Colonic mucosa (tissue), 4 donors: ENCODE data around the gene ZRSR2. TPM values are rescaled to one million over a fixed set of nuclear protein-coding genes. Genes with fewer than 3 reads are reported as not detected.
A peak's percentile ranks its signal among the peaks of the same experiment; 100 is the strongest.

ENCODE experiments used
- DNase-seq: peaks from one replicate; pipeline ENCODE4 v3.0.0-alpha.2; 2020
- H3K27ac ChIP-seq: fragments of 200-600 bp; one replicate; pipeline ENCODE4 v1.8.0; 2021
- H3K27me3 ChIP-seq: fragments of 200-600 bp; one replicate; pipeline ENCODE4 v1.8.0; 2021
- H3K36me3 ChIP-seq: fragments of 200-600 bp; one replicate; pipeline ENCODE4 v1.8.0; 2021
- H3K4me1 ChIP-seq: fragments of 200-600 bp; one replicate; pipeline ENCODE4 v1.8.0; 2021; ENCODE audit warnings: mild to moderate bottlenecking
- H3K4me3 ChIP-seq: fragments of 200-600 bp; one replicate; pipeline ENCODE4 v1.8.0; 2021
- H3K9ac ChIP-seq, 2 donors: one replicate each; pipeline ENCODE4 v1.7.0; 2013; ENCODE audit warnings: control low read depth in 2 of 2, low read depth in 2 of 2, low read length in 2 of 2
- H3K9me3 ChIP-seq: fragments of 200-600 bp; one replicate; pipeline ENCODE4 v1.8.0; 2021
- CTCF ChIP-seq: fragments of 200-600 bp; IDR thresholded peaks from one replicate; pipeline ENCODE4 v1.8.0; 2022; ENCODE audit warnings: antibody characterized with exemption, mild to moderate bottlenecking
- intact Hi-C: fragments of 100-400 bp; cut with DNase I; formaldehyde crosslinking; loops from one replicate; pipeline ENCODE4 v1.14.1; 2022
- total RNA-seq, 2 donors: library from RNA; stranded (reverse); fragmentation: NEBNext Ultra II Directional in 1 of 2; extraction: Animal tissue kit (Norgen Biotek cat#: 25700) in 1 of 2; gene quantifications; one replicate each; pipeline ENCODE4 v1.2.1, GENCODE V29; 2021
- donor health status: healthy.
- donor health status: DM: no; HTN: no; CAD: no.
- donor health status: DM: no; HTN: no; CAD: no.

Gene ZRSR2
- total RNA-seq, 2 donors from 2014 or later = 7.9 to 8.4 TPM

- DNase-seq = no peak
- H3K9ac ChIP-seq = no peak overlapping the region
- no peak for TF ChIP-seq CTCF
- no peaks in the 10 kb centered on the region for H3K36me3 ChIP-seq
- intact Hi-C loops = no loop called here
- no peaks in the 10 kb centered on the region for H3K27me3 ChIP-seq
- no peak overlapping the region for H3K27ac ChIP-seq
- H3K9me3 ChIP-seq = no peaks in the 10 kb centered on the region
- H3K4me1 ChIP-seq = no peaks in the 10 kb centered on the region
- H3K4me3 ChIP-seq = no peak overlapping the region
Measured at GRCh38 chrX:15843960-15844359, 53.7 kb downstream of the ZRSR2 start.

- Histone ChIP-seq H3K9me3 (no peaks in the 10 kb centered on the region), H3K4me1 (no peaks in the 10 kb centered on the region), H3K27ac (no peak overlapping the region), H3K4me3 (no peak overlapping the region), H3K27me3 (no peaks in the 10 kb centered on the region), H3K36me3 (no peaks in the 10 kb centered on the region), H3K9ac (no peak overlapping the region)
- intact Hi-C loops = no loop called here
- no peak for TF ChIP-seq CTCF
- no peak for DNase-seq
Measured at GRCh38 chrX:15848576-15848975, 58.3 kb downstream of the ZRSR2 start.

- TF ChIP-seq CTCF = no peak
- H3K27me3 ChIP-seq = no peaks in the 10 kb centered on the region
- no peak overlapping the region for H3K9ac ChIP-seq
- no peaks in the 10 kb centered on the region for H3K4me1 ChIP-seq
- DNase-seq = no peak
- no peaks in the 10 kb centered on the region for H3K9me3 ChIP-seq
- no peak overlapping the region for H3K4me3 ChIP-seq
- no peaks in the 10 kb centered on the region for H3K36me3 ChIP-seq
- intact Hi-C loops = no loop called here
- H3K27ac ChIP-seq = no peak overlapping the region
Measured at GRCh38 chrX:15849555-15849954, 59.3 kb downstream of the ZRSR2 start.

- Histone ChIP-seq H3K9me3 (no peaks in the 10 kb centered on the region), H3K27me3 (no peaks in the 10 kb centered on the region), H3K36me3 (no peaks in the 10 kb centered on the region), H3K9ac (peak overlapping the region in 1 of 2 donors; percentile 49), H3K27ac (peak overlapping the region; percentile 90), H3K4me3 (peak overlapping the region; percentile 79), H3K4me1 (peaks cover 4% of the 10 kb centered on the region)
- intact Hi-C loops = no loop called here
- TF ChIP-seq CTCF = no peak
- no peak for DNase-seq
Measured at GRCh38 chrX:15853586-15854079, 63.3 kb downstream of the ZRSR2 start.

GRCh38 chrX:15854080-15854655 is 63.9 kb downstream of the ZRSR2 start:
- no peaks in the 10 kb centered on the region for H3K27me3 ChIP-seq
- TF ChIP-seq CTCF = no peak
- peak; percentile 58 for DNase-seq
- peaks cover 4% of the 10 kb centered on the region for H3K4me1 ChIP-seq
- intact Hi-C loops = no loop called here
- no peaks in the 10 kb centered on the region for H3K9me3 ChIP-seq
- H3K27ac ChIP-seq = peak overlapping the region; percentile 90
- peak overlapping the region; percentile 49 to 73 for H3K9ac ChIP-seq
- H3K4me3 ChIP-seq = peak overlapping the region; percentile 79
- no peaks in the 10 kb centered on the region for H3K36me3 ChIP-seq
